WTC11 (cell line): ENCODE results near the gene LBX1.

ENCODE experiments used
- CTCF ChIP-seq: fragments of 200-600 bp; IDR thresholded peaks from 2 replicates; pipeline ENCODE4 v1.8.0; 2022; ENCODE audit warnings: antibody characterized with exemption
- FOXJ3 ChIP-seq: sonication (generic); formaldehyde crosslinking; IDR thresholded peaks from 2 replicates; pipeline ENCODE4 v1.9.0; 2021; ENCODE audit warnings: missing genetic modification reagents, mild to moderate bottlenecking, borderline replicate concordance
- HMGXB4 ChIP-seq: sonication (generic); formaldehyde crosslinking; IDR thresholded peaks from 2 replicates; pipeline ENCODE4 v1.8.1; 2023; ENCODE audit warnings: mild to moderate bottlenecking, moderate library complexity, missing genetic modification reagents
- KAT7 ChIP-seq: sonication (generic); formaldehyde crosslinking; IDR thresholded peaks from 2 replicates; pipeline ENCODE4 v1.8.1; 2023; ENCODE audit warnings: missing genetic modification reagents, mild to moderate bottlenecking, borderline replicate concordance
- MYBL2 ChIP-seq: sonication (generic); formaldehyde crosslinking; IDR thresholded peaks from 2 replicates; pipeline ENCODE4 v1.8.1; 2023; ENCODE audit warnings: mild to moderate bottlenecking, moderate library complexity, missing genetic modification reagents
- TEAD1 ChIP-seq: sonication (generic); formaldehyde crosslinking; IDR thresholded peaks from 2 replicates; pipeline ENCODE4 v1.8.0; 2022; ENCODE audit warnings: mild to moderate bottlenecking, missing genetic modification reagents
- TP53 ChIP-seq: sonication (generic); formaldehyde crosslinking; IDR thresholded peaks from 2 replicates; pipeline ENCODE4 v1.8.1; 2023; ENCODE audit warnings: mild to moderate bottlenecking, missing genetic modification reagents
- TF ChIP-seq, protein P1 (sequence below): sonication (generic); formaldehyde crosslinking; conservative IDR thresholded peaks from 2 replicates; pipeline ENCODE4 v1.8.1; 2022; ENCODE audit warnings: mild to moderate bottlenecking, missing genetic modification reagents
- TF ChIP-seq, protein P2 (sequence below): sonication (generic); formaldehyde crosslinking; IDR thresholded peaks from 2 replicates; pipeline ENCODE4 v1.8.0; 2023; ENCODE audit warnings: missing genetic modification reagents, mild to moderate bottlenecking, borderline replicate concordance

- TF ChIP-seq TEAD1 (CRISPR knock-in tag) = no peak
- TF ChIP-seq, protein P1, sequence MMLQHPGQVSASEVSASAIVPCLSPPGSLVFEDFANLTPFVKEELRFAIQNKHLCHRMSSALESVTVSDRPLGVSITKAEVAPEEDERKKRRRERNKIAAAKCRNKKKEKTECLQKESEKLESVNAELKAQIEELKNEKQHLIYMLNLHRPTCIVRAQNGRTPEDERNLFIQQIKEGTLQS (CRISPR knock-in tag) = no peak
- TF ChIP-seq CTCF = no peak
- no peak for TF ChIP-seq TP53 (CRISPR knock-in tag)
- no peak for TF ChIP-seq HMGXB4 (CRISPR knock-in tag)
- no peak for TF ChIP-seq MYBL2 (CRISPR knock-in tag)
- TF ChIP-seq KAT7 (CRISPR knock-in tag) = no peak
- TF ChIP-seq, protein P2, sequence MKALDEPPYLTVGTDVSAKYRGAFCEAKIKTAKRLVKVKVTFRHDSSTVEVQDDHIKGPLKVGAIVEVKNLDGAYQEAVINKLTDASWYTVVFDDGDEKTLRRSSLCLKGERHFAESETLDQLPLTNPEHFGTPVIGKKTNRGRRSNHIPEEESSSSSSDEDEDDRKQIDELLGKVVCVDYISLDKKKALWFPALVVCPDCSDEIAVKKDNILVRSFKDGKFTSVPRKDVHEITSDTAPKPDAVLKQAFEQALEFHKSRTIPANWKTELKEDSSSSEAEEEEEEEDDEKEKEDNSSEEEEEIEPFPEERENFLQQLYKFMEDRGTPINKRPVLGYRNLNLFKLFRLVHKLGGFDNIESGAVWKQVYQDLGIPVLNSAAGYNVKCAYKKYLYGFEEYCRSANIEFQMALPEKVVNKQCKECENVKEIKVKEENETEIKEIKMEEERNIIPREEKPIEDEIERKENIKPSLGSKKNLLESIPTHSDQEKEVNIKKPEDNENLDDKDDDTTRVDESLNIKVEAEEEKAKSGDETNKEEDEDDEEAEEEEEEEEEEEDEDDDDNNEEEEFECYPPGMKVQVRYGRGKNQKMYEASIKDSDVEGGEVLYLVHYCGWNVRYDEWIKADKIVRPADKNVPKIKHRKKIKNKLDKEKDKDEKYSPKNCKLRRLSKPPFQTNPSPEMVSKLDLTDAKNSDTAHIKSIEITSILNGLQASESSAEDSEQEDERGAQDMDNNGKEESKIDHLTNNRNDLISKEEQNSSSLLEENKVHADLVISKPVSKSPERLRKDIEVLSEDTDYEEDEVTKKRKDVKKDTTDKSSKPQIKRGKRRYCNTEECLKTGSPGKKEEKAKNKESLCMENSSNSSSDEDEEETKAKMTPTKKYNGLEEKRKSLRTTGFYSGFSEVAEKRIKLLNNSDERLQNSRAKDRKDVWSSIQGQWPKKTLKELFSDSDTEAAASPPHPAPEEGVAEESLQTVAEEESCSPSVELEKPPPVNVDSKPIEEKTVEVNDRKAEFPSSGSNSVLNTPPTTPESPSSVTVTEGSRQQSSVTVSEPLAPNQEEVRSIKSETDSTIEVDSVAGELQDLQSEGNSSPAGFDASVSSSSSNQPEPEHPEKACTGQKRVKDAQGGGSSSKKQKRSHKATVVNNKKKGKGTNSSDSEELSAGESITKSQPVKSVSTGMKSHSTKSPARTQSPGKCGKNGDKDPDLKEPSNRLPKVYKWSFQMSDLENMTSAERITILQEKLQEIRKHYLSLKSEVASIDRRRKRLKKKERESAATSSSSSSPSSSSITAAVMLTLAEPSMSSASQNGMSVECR = no peak
- TF ChIP-seq FOXJ3 = no peak
Observed at GRCh38 chr10:101237982-101238731, 8.9 kb upstream of the LBX1 start.
